Left ventricle myocardium inferior (tissue), 1 donor: Measurements from ENCODE around the gene PTGES3L. TPM values are rescaled to one million over a fixed set of nuclear protein-coding genes. Genes with fewer than 3 reads are reported as not detected.

Experiments used
- DNase-seq: peaks from one replicate; pipeline ENCODE4 v3.0.0-alpha.2; 2020
- H3K27ac ChIP-seq: fragments of 200-600 bp; replicated peaks from 2 replicates; pipeline ENCODE4 v1.8.0; 2021
- H3K27me3 ChIP-seq: fragments of 200-600 bp; 2 replicates; pipeline ENCODE4 v1.8.0; 2021; ENCODE audit warnings: low read depth
- H3K36me3 ChIP-seq: fragments of 200-600 bp; 2 replicates; pipeline ENCODE4 v1.8.0; 2021
- H3K4me1 ChIP-seq: fragments of 200-600 bp; 2 replicates; pipeline ENCODE4 v1.8.0; 2021
- H3K4me3 ChIP-seq: fragments of 200-600 bp; 2 replicates; pipeline ENCODE4 v1.8.0; 2021; ENCODE audit warnings: mild to moderate bottlenecking, moderate library complexity
- H3K9me3 ChIP-seq: fragments of 200-600 bp; replicated peaks from 2 replicates; pipeline ENCODE4 v1.8.0; 2021
- CTCF ChIP-seq: fragments of 200-600 bp; IDR thresholded peaks from 2 replicates; pipeline ENCODE4 v1.8.0; 2021; ENCODE audit warnings: antibody characterized with exemption, mild to moderate bottlenecking, borderline replicate concordance
- intact Hi-C: fragments of 100-400 bp; cut with micrococcal nuclease; formaldehyde crosslinking; loops from one replicate; pipeline ENCODE4 v1.11.0; 2022
- total RNA-seq: library from RNA; stranded (reverse); fragmentation: NEBNext Ultra II Directional; extraction: Animal tissue kit (Norgen Biotek cat#: 25700); gene quantifications from one replicate; pipeline ENCODE4 v1.2.1, GENCODE V29; 2021
- donor health status: DM: no; HTN: yes; CAD: no; lungs with severe emphysema.

Gene PTGES3L
- total RNA-seq, 1 donor from 2014 or later = 37.9 TPM

DNA sequence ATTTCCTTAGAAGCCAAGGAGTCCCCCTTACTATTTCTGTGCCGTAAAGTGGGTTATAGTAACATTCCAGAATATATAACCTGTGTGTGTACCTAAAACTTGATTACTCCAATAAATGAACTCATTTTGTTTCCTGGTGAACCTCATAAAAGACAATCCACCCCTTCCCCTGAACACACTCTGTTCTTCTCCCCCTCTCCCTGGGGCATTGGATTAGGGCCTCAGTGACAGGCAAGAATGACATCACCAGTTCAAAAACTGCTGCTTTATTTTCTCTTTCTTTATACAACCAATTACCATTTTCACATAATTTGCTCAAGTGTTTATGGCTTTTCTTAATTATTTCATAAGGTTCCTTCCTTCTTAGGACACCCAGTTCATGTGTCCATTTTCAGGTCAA is 33.1 kb downstream of the PTGES3L start:
- DNase-seq = no peak
- Histone ChIP-seq H3K27me3 (no peaks in the 10 kb centered on the region), H3K4me1 (no peaks in the 10 kb centered on the region), H3K27ac (no peak overlapping the region), H3K36me3 (peaks cover 36% of the 10 kb centered on the region), H3K4me3 (no peak overlapping the region), H3K9me3 (no peaks in the 10 kb centered on the region)
- intact Hi-C loops = no loop called here
- TF ChIP-seq CTCF = no peak

- intact Hi-C loops = no loop called here
- TF ChIP-seq CTCF = no peak
- H3K27ac ChIP-seq = no peak overlapping the region
Measured at GRCh38 chr17:42944211-42944610, 35.7 kb downstream of the PTGES3L start.

GRCh38 chr17:42937712-42938596 is 41.9 kb downstream of the PTGES3L start:
- intact Hi-C loops = no loop called here
- Histone ChIP-seq H3K9me3 (no peaks in the 10 kb centered on the region), H3K4me1 (no peaks in the 10 kb centered on the region), H3K27ac (no peak overlapping the region), H3K36me3 (no peaks in the 10 kb centered on the region), H3K27me3 (no peaks in the 10 kb centered on the region), H3K4me3 (no peak overlapping the region)
- no peak for DNase-seq
- TF ChIP-seq CTCF = peak; percentile 78

More at GRCh38 chr17:42944211-42944610, 35.7 kb downstream of the PTGES3L start:
- H3K4me1 ChIP-seq = no peaks in the 10 kb centered on the region
- no peaks in the 10 kb centered on the region for H3K27me3 ChIP-seq
- DNase-seq = no peak
- H3K4me3 ChIP-seq = no peak overlapping the region
- peaks cover 10% of the 10 kb centered on the region for H3K36me3 ChIP-seq
- no peaks in the 10 kb centered on the region for H3K9me3 ChIP-seq

DNA sequence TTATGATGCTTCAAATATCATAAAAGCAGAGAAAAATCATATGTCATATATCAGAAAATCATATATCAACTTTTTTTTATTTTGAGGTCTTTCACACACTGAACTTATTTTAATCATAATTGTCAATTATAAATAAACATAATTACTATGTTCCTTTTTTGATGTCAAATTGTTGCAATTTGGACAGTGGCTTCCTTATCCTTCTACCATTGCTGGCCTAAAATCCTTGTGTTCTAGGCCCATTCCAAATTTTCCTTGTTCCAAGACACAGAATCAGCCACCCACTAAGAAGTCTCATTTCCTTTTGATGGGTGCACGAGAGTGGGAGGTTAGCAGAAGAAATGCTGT is 50.4 kb downstream of the PTGES3L start:
- DNase-seq = no peak
- Histone ChIP-seq H3K27ac (no peak overlapping the region), H3K4me1 (peaks cover 15% of the 10 kb centered on the region), H3K4me3 (no peak overlapping the region), H3K36me3 (no peaks in the 10 kb centered on the region), H3K9me3 (no peaks in the 10 kb centered on the region), H3K27me3 (peaks cover 7% of the 10 kb centered on the region)
- no peak for TF ChIP-seq CTCF
- intact Hi-C loops = no loop called here

DNA sequence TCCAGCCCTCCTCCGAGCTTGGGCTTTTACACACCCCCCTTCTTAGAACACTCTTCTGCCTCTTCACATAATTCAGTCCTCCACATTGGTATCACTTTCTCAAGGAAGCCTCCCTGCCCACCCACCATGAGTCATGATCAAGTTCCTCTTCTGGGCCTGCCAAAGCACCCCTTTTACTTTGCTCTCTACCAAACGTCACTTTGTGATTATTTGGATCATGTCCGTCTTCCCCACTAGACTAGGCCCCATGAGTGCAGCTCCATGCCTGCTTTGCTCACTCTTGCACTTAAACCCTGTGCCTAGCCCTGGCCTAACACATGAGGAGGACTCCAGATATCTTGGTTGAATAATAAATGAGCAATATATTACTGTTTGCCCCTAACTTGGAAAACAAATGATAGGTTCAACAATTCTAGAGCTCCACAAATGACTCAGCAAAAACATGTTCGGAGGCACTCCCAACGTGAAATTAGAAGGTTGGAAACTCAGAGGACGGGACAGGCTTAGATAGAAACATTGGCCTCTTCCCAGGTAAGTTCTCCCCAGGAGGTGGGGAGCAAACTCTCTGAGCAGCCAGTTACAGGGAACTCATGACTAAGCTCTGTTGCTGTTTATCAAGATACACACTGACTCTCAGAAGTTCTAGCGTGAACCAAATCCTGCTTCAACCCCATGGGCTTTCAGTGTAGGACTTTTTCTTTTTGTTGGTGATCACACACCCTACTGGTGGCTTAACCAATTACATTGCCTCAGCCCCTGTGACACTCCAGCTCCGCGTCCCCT is 51.0 kb downstream of the PTGES3L start:
- no peak for DNase-seq
- H3K36me3 ChIP-seq = no peaks in the 10 kb centered on the region
- peaks cover 15% of the 10 kb centered on the region for H3K4me1 ChIP-seq
- peak overlapping the region; percentile 31 for H3K27ac ChIP-seq
- TF ChIP-seq CTCF = peak; percentile 77
- H3K9me3 ChIP-seq = no peaks in the 10 kb centered on the region
- peaks cover 7% of the 10 kb centered on the region for H3K27me3 ChIP-seq
- no peak overlapping the region for H3K4me3 ChIP-seq
- intact Hi-C loops = no loop called here
